Transverse colon (tissue), 4 donors: ENCODE measurements around the gene ASB1. TPM values are rescaled to one million over a fixed set of nuclear protein-coding genes. Genes with fewer than 3 reads are reported as not detected.

Experiments used
- DNase-seq: peaks from one replicate; pipeline ENCODE4 v3.0.0-alpha.2; 2019
- H3K27ac ChIP-seq, 4 donors: fragments of 200-600 bp; sonication (generic); 2 replicates each; pipeline ENCODE4 v1.5.1; 2016 to 2018; ENCODE audit warnings: inconsistent platforms in 4 of 4
- H3K27me3 ChIP-seq: fragments of 200-600 bp; sonication (generic); 2 replicates; pipeline ENCODE4 v1.5.1; 2017; ENCODE audit warnings: inconsistent platforms
- H3K36me3 ChIP-seq, 4 donors: fragments of 200-600 bp; sonication (generic); 2 replicates each; pipeline ENCODE4 v1.5.1; 2017 to 2019; ENCODE audit warnings: inconsistent platforms in 4 of 4
- H3K4me1 ChIP-seq, 4 donors: fragments of 200-600 bp; sonication (generic); 2 replicates each; pipeline ENCODE4 v1.5.1; 2017 to 2020; ENCODE audit warnings: inconsistent platforms in 4 of 4
- H3K4me3 ChIP-seq, 4 donors: fragments of 200-600 bp; sonication (generic); 1 replicate in 1 of 4; 2 replicates in 3 of 4; pipeline versions ENCODE4 v1.5.1 to v1.6.1; 2017 to 2019; ENCODE audit warnings: inconsistent platforms in 4 of 4
- H3K9me3 ChIP-seq, 2 donors: fragments of 200-600 bp; sonication (generic); 2 replicates each; pipeline ENCODE4 v1.5.1; 2017 to 2019; ENCODE audit warnings: inconsistent platforms in 2 of 2
- EP300 ChIP-seq: sonication (generic); formaldehyde crosslinking; IDR thresholded peaks from one replicate; pipeline ENCODE4 v1.6.1; 2017; ENCODE audit warnings: antibody characterized with exemption, low read depth
- POLR2A ChIP-seq: fragments of 450-650 bp; IDR thresholded peaks from one replicate; pipeline ENCODE4 v1.6.1; 2016; ENCODE audit warnings: antibody characterized with exemption, mild to moderate bottlenecking, moderate library complexity
- POLR2AphosphoS5 ChIP-seq, 3 donors: sonication (generic); formaldehyde crosslinking; IDR thresholded peaks; one replicate each; pipeline ENCODE4 v1.6.1; 2016; ENCODE audit warnings: antibody characterized with exemption in 3 of 3
- WGBS, 2 donors: methylation state at CpG; one replicate each; pipeline ENCODE4 v1.1.5; 2018; ENCODE audit warnings: low coverage in 1 of 2; 5-methylcytosine and 5-hydroxymethylcytosine counted together
- in situ Hi-C, 4 donors: fragments of 200-750 bp; cut with MboI; loops; one replicate each; pipeline versions ENCODE4 v1.15.0 to v1.15.1; 2017; ENCODE audit warnings: low sequenced_read_pairs in 3 of 4, low pct_ligation_motif_present in 1 of 4, low pct_unique_long_range_greater_than_20kb in 1 of 4
- intact Hi-C: fragments of 100-400 bp; cut with DNase I; formaldehyde crosslinking; loops from one replicate; pipeline ENCODE4 v1.15.1; 2023; ENCODE audit warnings: low total_unique reads
- total RNA-seq, 4 donors: library from RNA; depleted of rRNA; stranded (reverse); fragments of >200 nt; gene quantifications; one replicate each; pipeline ENCODE4 v1.1.0, GENCODE V29; 2016
- TF ChIP-seq, protein P1 (sequence below), 5 experiments: fragments of 200-600 bp in 3 of 5; fragments of 450-650 bp in 2 of 5; sonication (generic) in 3 of 5; IDR thresholded peaks; 1 replicate in 2 of 5; 2 replicates in 3 of 5; pipeline ENCODE4 v1.5.1; 2016 to 2017; ENCODE audit warnings: antibody characterized with exemption in 5 of 5, inconsistent platforms in 3 of 5, mild to moderate bottlenecking in 2 of 5, moderate library complexity in 1 of 5

Gene ASB1
- total RNA-seq, 4 donors from 2014 or later: 9.4 to 48.3 (median 17.2) TPM

DNA sequence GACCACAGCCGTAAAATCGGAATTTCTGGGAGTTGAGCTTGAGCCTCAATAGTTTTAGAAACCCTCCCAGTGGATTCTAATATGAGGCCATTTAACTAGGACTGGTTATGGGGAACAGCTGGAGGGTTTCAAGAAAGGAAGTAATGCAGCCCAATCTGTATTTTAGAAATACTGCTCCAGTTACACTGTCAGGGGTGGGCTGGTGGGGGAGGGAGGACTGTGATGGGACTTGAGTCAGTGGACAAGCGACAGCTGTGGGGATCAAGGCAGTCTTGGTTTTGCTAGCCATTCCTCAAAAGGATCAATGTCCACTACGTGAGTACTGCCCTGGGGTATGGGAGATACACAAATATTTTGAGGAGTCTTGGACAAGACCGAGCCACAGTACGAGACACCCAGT, 34.8 kb downstream of the ASB1 start:
- Histone ChIP-seq H3K36me3 (no peaks in the 10 kb centered on the region), H3K4me1 (peaks cover 0 to 13% (median 4%) of the 10 kb centered on the region in 4 donors), H3K4me3 (no peak overlapping the region), H3K27me3 (no peaks in the 10 kb centered on the region), H3K9me3 (no peaks in the 10 kb centered on the region), H3K27ac (no peak overlapping the region)
- in situ Hi-C loops (loop anchor here in 2 of 4 donors (5.0 kb wide), 2 partner anchors 94 to 99 kb away; no protein-coding TSS in a partner anchor), intact Hi-C loops (no loop called here)
- DNase-seq: no peak
- 81 to 100% methylated on average over 2 to 6 of the region's 6 CpGs for WGBS, 2 donors
- no peak for TF ChIP-seq POLR2AphosphoS5 (IDR thresholded peaks at IDR 0.05)
- no peak for TF ChIP-seq POLR2A
- no peak for TF ChIP-seq EP300
- TF ChIP-seq, protein P1, sequence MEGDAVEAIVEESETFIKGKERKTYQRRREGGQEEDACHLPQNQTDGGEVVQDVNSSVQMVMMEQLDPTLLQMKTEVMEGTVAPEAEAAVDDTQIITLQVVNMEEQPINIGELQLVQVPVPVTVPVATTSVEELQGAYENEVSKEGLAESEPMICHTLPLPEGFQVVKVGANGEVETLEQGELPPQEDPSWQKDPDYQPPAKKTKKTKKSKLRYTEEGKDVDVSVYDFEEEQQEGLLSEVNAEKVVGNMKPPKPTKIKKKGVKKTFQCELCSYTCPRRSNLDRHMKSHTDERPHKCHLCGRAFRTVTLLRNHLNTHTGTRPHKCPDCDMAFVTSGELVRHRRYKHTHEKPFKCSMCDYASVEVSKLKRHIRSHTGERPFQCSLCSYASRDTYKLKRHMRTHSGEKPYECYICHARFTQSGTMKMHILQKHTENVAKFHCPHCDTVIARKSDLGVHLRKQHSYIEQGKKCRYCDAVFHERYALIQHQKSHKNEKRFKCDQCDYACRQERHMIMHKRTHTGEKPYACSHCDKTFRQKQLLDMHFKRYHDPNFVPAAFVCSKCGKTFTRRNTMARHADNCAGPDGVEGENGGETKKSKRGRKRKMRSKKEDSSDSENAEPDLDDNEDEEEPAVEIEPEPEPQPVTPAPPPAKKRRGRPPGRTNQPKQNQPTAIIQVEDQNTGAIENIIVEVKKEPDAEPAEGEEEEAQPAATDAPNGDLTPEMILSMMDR (IDR thresholded peaks at IDR 0.05): no peak

DNA sequence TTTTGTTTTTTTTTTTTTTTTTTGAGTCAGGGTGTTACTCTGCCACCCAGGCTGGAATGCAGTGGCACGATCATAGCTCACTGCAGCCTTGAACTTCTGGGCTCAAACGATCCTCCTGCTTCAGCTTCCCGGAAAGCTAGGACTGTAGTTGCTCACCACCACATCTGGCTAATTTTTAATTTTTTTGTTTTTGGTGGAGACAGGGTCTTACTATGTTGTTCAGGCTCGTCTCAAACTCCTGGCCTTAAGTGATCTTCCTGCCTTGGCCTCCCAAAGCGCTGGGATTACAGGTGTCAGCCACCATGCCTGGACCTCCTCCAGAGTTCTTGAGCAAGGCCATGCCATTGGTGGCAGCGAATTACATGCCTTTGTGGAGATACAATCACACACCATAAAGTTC, 35.2 kb downstream of the ASB1 start:
- Histone ChIP-seq H3K4me1 (peaks cover 0 to 13% (median 4%) of the 10 kb centered on the region in 4 donors), H3K27ac (no peak overlapping the region), H3K9me3 (no peaks in the 10 kb centered on the region), H3K27me3 (no peaks in the 10 kb centered on the region), H3K4me3 (no peak overlapping the region), H3K36me3 (no peaks in the 10 kb centered on the region)
- TF ChIP-seq POLR2A: no peak
- TF ChIP-seq POLR2AphosphoS5 (IDR thresholded peaks at IDR 0.05): no peak
- TF ChIP-seq EP300: no peak
- TF ChIP-seq, protein P1 (IDR thresholded peaks at IDR 0.05): no peak
- intact Hi-C loops: no loop called here
- in situ Hi-C loops: loop anchor here in 2 of 4 donors (5.0 kb wide), 2 partner anchors 95 to 100 kb away; no protein-coding TSS in a partner anchor
- DNase-seq: no peak
- WGBS, 2 donors: 88% methylated on average over 6 of the region's 6 CpGs; no CpG with 5 or more reads in 1 of the 2 donors

DNA sequence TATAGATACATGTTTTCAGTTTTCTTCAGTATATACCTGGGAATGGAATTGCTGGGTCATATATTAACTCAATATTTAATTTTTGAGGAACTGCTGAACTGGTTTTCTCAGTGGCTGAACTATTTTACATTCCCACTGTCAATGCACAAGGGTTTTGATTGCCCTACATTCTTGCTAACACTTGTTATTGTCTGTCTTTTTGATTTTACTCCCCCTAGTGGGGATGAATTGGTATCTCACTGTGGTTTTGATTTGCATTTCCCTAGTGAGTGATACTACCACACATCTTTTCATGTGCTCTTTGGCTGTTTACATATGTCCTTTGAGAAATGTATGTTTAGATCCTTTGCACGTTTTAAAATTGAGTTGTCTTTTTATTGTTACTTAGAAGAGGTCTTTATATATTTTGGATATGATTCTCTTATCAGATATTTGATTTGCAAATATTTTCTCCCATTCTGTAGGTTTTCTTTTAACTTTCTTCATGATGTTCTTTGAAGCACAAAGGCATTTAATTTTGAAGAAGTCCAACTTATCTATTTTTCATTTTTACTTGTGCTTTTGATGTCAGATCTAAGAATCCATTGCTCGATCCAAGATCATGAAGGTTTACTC, 36.2 kb downstream of the ASB1 start:
- Histone ChIP-seq H3K27me3 (no peaks in the 10 kb centered on the region), H3K4me1 (peaks cover 0 to 13% (median 4%) of the 10 kb centered on the region in 4 donors), H3K36me3 (no peaks in the 10 kb centered on the region), H3K27ac (no peak overlapping the region), H3K4me3 (no peak overlapping the region), H3K9me3 (no peaks in the 10 kb centered on the region)
- WGBS, 2 donors: 50 to 60% methylated on average over 2 of the region's 2 CpGs
- no peak for DNase-seq
- intact Hi-C loops (no loop called here), in situ Hi-C loops (loop anchor here in 2 of 4 donors (5.0 kb wide), 2 partner anchors 96 to 101 kb away; no protein-coding TSS in a partner anchor)
- TF ChIP-seq, protein P1 (IDR thresholded peaks at IDR 0.05): peak; percentile 67 to 83 (median 70)
- no peak for TF ChIP-seq POLR2A

DNA sequence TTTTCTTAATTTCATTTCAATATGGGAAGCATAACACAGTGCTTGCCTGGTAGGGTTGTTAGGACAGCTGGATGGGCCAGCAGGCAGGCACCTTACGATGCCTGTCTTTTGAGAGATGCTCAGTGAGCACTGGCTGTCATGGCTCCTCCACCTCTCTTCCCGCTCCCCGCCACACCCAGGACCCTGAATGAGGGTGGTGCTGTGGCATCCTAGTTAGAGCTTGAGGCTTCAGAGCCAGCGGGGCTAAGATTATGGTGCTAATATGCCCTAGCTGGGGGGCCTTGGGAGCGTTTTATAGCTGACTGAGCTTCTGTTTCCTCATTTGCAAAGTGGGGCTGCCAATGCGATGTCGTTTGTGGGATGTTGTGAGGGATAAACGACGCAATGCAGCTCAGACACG, 37.7 kb downstream of the ASB1 start:
- no peak overlapping the region for H3K4me3 ChIP-seq
- no peaks in the 10 kb centered on the region for H3K27me3 ChIP-seq
- WGBS, 2 donors: 83% methylated on average over 10 of the region's 10 CpGs; no CpG with 5 or more reads in 1 of the 2 donors
- H3K4me1 ChIP-seq: peaks cover 0 to 3% (median under 1%) of the 10 kb centered on the region in 4 donors
- DNase-seq: no peak
- no peak for TF ChIP-seq POLR2AphosphoS5 (IDR thresholded peaks at IDR 0.05)
- intact Hi-C loops (no loop called here), in situ Hi-C loops (loop anchor here in 2 of 4 donors (5.0 kb wide), 2 partner anchors 97 to 102 kb away; no protein-coding TSS in a partner anchor)
- no peak overlapping the region for H3K27ac ChIP-seq
- no peaks in the 10 kb centered on the region for H3K36me3 ChIP-seq
- H3K9me3 ChIP-seq: no peaks in the 10 kb centered on the region
